NCI-H1105 treated with DMSO at 0.1 percent for 48 hours (cell line): ENCODE data around the gene DBNDD1.
A peak's percentile ranks its signal among the peaks of the same experiment; 100 is the strongest.
"Not testable (repeated sequence)": the region's sequence is repeated elsewhere in the genome, so short reads cannot be mapped to it uniquely, and the experiment has no call there.

Experiments used
- DNase-seq: peaks from one replicate; lab custom pipeline; 2025; lab: John Stamatoyannopoulos, UW

Gene DBNDD1

GRCh38 chr16:89988951-89989350 is 30.3 kb downstream of the DBNDD1 start:
- no peak for DNase-seq

DNA sequence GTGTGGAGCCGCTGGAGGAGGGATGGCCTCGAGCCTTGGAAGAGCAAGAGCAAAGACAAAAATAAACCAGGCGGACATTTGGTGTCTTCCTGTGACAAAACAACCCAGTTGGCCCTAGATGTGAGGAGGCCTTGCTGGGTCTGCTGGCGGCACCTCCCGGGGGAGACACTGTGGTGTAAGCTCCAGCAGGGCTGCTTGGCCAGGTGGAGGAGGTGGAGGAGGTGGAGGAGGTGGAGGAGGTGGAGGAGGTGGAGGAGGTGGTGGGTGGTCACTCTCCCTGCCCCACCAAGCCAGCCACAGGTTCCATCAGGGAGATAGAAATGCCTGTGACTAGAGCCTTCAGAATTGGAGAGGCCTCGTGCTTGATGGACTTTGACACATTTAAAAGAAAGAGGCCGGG is 32.1 kb downstream of the DBNDD1 start:
- DNase-seq = no peak

DNA sequence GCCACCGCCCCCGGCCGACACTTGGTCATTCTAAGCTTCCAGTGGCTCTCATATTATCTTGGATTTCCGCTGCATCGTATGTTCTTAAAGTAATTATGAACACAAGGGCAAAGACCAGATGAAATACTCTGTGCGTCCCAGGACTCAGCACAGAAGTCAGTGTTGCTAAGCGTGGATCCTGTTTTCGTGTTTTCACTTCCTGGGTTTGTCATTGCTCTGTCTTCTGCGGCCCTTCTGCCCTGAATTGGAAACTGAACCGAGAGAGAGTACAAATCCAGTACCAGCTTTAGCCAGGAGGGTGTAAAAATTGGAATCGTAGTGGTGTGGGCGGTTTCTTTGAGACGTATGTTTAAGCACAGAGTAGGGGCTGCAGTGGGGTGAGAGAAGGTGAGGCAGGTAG is 32.7 kb downstream of the DBNDD1 start:
- DNase-seq = no peak

DNA sequence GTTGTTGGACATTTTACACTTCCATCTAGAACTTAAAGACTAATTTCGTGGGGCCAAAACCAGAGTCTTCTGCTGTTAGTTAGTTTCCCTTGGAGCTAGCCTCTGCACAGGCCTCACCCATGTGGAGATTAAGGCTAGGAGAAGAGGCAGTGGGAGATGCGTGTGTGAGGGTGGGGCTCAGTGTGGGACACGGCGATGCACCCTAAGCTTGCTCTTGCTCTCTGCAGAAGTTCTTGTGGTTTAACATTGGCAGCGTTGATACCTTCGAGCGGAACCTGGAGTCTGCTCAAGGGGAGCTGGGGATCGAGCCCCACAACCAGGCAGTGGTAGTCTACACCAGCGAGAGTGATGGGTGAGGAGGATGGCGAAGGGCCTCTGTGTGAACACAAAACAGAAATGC is 34.0 kb downstream of the DBNDD1 start:
- DNase-seq = no peak

GRCh38 chr16:89984216-89984615 is 35.0 kb downstream of the DBNDD1 start:
- DNase-seq = no peak

DNA sequence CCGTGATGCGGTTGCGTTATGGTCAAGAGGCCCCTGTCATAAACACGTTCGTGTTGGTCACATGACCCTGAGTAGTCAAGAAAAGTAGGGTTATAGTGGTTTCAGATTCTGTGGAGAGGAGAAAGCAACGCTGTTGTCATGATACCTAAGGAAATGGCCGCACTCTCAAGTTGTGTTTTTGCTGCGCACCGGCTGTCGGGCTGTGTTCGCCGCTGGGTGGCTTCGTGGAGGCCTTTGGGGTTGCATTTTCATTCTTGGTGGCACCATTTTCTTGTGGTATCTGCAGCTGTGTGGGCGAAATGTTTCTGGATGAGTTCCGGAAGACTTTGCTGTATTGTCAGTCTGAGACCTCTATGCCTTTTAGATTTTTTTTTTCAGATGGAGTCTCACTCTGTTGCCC is 35.7 kb downstream of the DBNDD1 start:
- no peak for DNase-seq

DNA sequence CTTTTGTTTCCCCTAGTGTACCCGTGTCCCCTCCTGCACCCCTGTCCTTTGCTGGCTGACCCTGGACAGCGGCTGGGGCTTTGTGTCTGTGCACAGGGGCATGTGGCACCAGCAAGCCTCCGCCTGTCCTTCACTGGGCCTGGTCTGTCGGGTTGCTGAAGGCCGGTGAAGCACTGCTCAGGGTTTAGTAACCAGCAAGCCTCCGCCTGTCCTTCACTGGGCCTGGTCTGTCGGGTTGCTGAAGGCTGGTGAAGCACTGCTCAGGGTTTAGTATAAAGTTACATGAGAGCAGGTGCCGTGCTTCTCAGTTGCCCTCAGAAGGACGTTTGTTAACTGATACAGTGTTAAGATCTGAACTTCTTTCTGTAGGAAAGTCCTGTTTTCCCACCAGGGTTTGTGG is 36.9 kb downstream of the DBNDD1 start:
- no peak for DNase-seq

DNA sequence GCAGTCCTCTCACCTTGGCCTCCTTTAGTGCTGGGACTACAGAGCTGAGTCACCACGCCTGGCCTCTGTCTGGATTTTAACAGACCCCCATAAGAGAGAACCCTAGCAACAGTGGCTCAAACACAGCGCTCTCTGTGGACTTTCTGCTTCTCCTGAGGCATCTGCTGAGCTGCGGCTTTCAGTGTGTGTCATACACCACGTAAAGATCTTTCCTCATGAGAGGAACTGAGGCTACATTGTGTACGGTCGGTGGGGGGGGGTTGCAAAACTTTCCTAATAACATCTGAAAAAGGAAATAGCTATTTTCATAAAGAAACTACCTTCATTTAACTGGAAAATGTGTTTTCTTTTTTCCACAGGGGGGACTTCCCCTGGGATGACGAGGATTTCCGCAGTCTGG is 37.8 kb downstream of the DBNDD1 start:
- no peak for DNase-seq

- DNase-seq = no peak
Observed at GRCh38 chr16:89974870-89975269, 44.4 kb downstream of the DBNDD1 start.

DNA sequence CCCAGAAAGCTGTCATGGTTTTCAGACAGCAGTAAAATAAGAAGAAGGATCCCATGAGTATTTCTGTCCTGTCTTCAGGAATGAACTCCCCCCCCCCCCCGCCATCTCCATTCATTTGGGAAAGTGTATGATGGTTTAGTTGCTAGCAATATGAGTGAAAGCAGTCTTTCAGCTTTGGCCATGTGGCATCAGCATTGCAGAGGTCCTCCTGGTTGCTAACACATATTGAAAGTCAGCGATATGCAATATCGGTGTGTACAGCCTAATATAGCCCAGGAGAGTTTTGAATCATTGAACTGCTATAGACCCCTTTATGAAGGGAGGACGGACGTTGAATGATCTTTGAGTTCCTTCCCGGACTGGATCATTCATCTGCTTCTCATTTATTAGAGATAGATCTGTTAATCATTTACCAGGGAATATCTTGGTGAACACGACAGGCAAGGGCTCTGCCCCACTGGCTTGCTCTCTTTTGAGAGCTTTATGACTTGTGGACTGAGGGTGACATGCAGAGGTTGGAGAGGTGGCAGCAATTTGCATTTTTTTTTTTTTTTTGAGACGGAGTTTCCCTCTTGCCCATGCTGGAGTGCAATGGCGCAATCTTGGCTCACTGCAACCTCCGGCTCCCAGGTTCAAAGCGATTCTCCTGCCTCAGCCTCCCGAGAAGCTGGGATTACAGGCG is 45.5 kb downstream of the DBNDD1 start:
- no peak for DNase-seq

DNA sequence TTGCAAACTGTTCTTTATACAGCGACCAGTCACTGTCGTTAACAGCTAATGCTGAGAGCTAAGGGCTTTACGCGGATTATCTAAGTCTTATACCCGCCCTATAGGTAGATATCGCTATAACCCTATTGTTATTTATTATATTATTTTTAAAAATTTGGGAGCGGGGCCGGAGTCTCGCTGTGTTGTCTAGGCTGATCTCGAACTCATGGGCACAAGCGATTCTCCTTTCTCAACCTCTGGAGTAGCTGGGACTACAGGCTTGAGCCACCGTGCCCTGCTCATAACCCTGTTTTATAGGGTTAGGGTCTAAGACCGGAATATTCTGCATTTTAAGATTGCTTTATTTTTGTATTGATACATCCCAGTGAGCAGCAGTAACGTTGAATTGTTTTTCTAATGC is 46.0 kb downstream of the DBNDD1 start:
- no peak for DNase-seq

- DNase-seq = peak; percentile 69
Observed at GRCh38 chr16:89972244-89973234, 46.7 kb downstream of the DBNDD1 start.

DNA sequence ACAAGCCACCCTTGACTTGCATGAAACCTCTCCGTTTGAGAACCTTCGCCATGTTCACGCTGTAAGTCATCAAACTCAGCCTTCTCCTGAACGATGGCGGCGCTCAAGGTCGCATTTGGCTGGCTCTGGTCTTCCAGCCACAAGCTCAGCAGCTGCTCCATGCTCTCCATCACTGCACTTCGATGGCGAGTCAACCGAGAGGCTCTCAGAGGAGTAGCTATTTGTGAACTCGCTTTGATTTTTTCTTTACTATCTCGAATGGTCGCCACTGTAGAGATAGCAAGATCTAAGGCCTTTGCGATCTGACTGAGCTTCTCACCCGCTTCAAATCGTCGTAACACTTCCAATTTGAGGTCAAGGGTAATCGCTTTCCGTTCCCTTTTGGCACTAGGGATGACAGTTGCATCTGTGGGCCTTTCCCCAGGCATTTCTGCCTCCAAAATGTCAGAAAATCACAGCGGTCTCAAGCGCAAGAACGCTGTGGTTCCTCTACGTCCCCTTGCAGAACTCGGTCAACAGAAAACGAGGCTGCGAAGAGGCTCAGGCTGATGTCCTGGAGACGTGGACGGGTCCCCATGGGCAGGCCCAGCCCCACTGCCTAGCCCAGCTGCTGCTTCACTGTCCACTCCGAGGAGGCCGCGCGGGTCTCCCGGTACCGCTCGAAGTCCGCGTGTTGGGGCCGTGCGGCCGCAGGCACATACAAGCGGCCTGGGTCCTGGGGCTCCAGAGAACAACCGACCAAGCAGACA is 47.6 kb downstream of the DBNDD1 start:
- no peak for DNase-seq

DNA sequence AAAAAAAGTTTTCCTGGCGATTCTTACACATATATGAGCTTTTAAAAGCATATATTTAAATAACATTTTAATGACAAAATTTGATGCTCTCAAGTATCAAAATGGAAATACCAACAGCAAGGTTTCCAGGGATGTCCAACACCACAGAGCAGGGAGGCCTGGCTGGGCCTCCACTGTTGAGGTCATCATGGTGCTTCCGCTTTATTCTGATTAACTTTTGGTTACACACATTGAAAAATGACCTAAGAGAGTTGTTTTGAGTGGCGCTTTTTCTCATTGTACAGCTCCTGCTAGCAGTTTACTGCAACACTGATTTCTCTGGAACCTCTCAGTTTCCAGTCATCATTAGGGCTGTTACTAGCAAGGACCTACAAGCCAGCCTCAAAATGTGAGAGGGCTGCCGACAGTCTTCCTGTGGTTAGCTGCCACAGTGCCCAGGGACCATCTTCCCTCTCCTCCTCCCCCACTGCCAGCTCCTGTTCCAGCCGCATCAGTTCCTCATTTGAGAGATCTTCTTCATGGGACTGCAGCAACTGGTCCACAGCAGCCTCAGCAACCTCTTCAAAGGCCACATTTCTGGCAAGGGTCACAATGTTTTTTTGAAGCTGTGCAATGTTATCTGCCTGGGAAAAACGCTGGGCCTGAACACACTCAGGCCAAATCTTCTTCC is 49.4 kb downstream of the DBNDD1 start:
- no peak for DNase-seq

DNA sequence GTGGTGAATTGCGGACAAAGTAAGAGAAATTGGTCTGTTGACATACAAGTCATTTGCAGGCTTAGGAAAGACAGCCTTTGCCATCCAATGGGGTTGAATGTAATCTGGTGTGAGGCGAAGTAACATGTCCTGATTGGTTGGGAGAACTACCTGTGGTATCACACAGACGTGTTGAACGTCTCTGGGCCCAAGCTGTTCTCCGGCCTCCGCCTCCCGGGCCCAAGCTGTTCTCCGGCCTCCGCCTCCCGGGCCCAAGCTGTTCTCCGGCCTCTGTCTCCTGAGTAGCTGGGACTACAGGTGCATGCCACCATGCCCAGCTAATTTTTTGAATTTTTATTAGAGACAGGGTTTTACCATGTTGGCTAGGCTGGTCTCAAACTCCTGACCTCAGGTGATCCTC is 51.2 kb downstream of the DBNDD1 start:
- DNase-seq = not testable (repeated sequence)

GRCh38 chr16:89967436-89967835 is 51.8 kb downstream of the DBNDD1 start:
- DNase-seq = not testable (repeated sequence)

DNA sequence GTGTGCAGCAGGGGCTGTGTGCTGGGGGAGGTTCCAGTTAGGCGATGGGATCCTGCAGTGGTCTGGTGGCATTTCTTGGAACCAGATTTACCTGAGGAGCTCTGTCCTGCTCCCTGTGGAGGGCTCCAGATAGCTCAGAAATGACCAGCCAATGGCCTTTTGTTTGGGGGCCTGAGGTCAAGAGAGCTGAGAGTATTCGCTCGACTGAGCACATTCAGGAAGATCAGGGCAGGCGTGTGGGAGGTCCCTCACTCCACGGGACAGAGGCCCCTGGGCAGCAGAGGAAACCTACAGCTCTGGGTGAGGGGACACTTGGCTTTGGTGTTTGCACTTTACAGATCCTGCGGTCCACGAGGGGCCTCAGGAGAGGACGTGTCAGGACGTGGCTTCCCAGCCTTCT is 52.5 kb downstream of the DBNDD1 start:
- no peak for DNase-seq

DNA sequence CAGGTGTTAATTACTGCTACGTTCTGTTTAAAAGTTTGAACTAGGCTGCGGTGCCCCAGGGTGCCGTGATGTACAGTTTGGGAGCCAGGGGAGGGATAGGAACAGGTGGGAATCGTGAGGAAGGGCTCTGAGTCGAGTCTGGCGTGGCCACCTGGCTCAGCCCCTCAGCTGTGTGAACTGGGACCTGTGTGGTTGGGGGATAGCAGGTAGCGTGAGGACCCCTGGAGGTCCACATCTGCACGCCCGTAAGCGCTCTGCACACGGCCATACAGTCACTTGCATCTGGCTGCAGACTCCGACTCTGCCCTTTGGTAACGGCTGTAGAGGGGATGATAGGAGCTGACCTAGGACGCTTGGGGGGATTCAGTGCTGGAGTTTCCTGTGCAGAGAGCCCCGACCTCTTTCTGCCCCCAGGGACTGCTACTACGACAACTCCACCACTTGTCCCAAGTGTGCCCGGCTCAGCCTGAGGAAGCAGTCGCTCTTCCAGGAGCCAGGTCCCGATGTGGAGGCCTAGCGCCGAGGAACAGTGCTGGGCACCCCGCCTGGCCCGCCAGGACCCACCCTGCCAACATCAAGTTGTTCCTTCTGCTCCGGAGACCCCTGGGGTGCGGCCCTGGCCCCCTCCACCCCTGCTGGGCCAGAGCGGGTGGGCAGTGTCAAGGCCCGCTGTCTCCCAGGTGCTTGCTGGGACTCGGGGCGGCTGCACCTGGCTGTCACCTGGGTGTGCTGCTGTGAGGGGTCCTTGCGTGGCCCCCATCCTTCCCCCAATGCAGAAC is 53.6 kb downstream of the DBNDD1 start:
- DNase-seq = no peak

DNA sequence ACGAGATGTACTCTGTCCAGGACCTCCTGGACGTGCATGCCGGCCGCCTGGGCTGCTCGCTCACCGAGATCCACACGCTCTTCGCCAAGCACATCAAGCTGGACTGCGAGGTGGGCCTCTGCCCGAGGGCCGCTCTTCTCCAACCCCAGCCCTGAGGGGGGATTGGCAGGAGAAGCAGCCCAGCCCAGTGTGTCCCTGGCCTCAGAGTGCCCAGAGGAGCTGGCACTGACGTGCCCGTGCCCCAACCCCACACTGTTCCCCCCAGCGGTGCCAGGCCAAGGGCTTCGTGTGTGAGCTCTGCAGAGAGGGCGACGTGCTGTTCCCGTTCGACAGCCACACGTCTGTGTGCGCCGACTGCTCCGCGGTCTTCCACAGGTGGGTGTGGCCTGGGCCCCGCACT is 55.1 kb downstream of the DBNDD1 start:
- no peak for DNase-seq

- DNase-seq = no peak
Observed at GRCh38 chr16:89962754-89963498, 56.3 kb downstream of the DBNDD1 start.

DNA sequence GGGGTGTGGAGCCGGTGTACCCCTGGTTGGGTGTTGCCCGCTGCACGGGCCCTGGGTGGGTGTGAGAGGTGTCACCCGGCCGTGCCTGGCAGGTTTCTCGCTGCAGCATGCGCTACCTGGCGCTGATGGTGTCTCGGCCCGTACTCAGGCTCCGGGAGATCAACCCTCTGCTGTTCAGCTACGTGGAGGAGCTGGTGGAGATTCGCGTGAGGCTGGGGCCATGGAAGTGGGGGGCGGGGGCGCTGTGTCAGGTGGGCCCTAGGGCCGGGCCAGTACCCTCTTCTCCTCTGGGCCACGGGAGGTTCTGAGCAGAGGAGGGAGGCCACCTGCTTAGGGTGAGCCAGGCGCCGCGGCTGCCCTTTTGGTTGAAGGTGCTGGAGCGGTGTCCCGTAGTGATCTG is 57.3 kb downstream of the DBNDD1 start:
- DNase-seq = no peak
